Activated CD8-positive, alpha-beta memory T cell treated with anti-CD3 and anti-CD28 coated beads, Interleukin-2, amount 50 U/mL, for 4 hours (primary cell): ENCODE results near the gene SRSF1.
"Not testable (repeated sequence)": the region's sequence is repeated elsewhere in the genome, so short reads cannot be mapped to it uniquely, and the experiment has no call there.

ENCODE experiments used
- DNase-seq: peaks from one replicate; pipeline ENCODE4 v3.0.0-alpha.2; 2020

The SRSF1 gene

GRCh38 chr17:57988301-57989250 is 18.5 kb downstream of the SRSF1 start:
- DNase-seq = no peak

- peak; percentile 77 for DNase-seq
Measured at GRCh38 chr17:57987581-57988300, 19.3 kb downstream of the SRSF1 start, which contains the start of gene VEZF1. Gene VEZF1, minus strand, starts transcription at chr17:57988254. Its CDS starts 143 bp downstream, at chr17:57988111.

GRCh38 chr17:57986841-57987580 is 20.0 kb downstream of the SRSF1 start:
- peak; percentile 45 for DNase-seq

GRCh38 chr17:57985675-57985974 is 21.4 kb downstream of the SRSF1 start:
- DNase-seq = no peak

- no peak for DNase-seq
Measured at GRCh38 chr17:57984936-57985674, 21.9 kb downstream of the SRSF1 start.

GRCh38 chr17:57984261-57984890 is 22.7 kb downstream of the SRSF1 start:
- no peak for DNase-seq

- no peak for DNase-seq
Measured at GRCh38 chr17:57983446-57983845, 23.6 kb downstream of the SRSF1 start.

- DNase-seq = no peak
Measured at GRCh38 chr17:57982452-57983170, 24.4 kb downstream of the SRSF1 start.

- DNase-seq = no peak
Measured at GRCh38 chr17:57980522-57980921, 26.5 kb downstream of the SRSF1 start.

- no peak for DNase-seq
Measured at GRCh38 chr17:57979076-57979475, 28.0 kb downstream of the SRSF1 start.

- no peak for DNase-seq
Measured at GRCh38 chr17:57976594-57976993, 30.5 kb downstream of the SRSF1 start.

- no peak for DNase-seq
Measured at GRCh38 chr17:57975044-57975443, 32.0 kb downstream of the SRSF1 start.

- not testable (repeated sequence) for DNase-seq
Measured at GRCh38 chr17:57974053-57974824, 32.8 kb downstream of the SRSF1 start.

GRCh38 chr17:57972151-57972550 is 34.9 kb downstream of the SRSF1 start:
- DNase-seq = no peak

GRCh38 chr17:57971572-57971971 is 35.5 kb downstream of the SRSF1 start:
- no peak for DNase-seq

GRCh38 chr17:57970710-57971109 is 36.3 kb downstream of the SRSF1 start:
- no peak for DNase-seq

GRCh38 chr17:57968456-57968855 is 38.6 kb downstream of the SRSF1 start:
- no peak for DNase-seq

- no peak for DNase-seq
Measured at GRCh38 chr17:57966875-57967274, 40.2 kb downstream of the SRSF1 start.

- no peak for DNase-seq
Measured at GRCh38 chr17:57966246-57966645, 40.8 kb downstream of the SRSF1 start.

- DNase-seq = no peak
Measured at GRCh38 chr17:57965521-57966160, 41.4 kb downstream of the SRSF1 start.
